Fibroblast of lung (primary cell): Measurements from ENCODE around the gene ELFN2.

Experiments used
- CTCF ChIP-seq, 2 donors: IDR thresholded peaks in 1 of 2; conservative IDR thresholded peaks in 1 of 2; 1 replicate in 1 of 2; 2 replicates in 1 of 2; pipeline ENCODE4 v1.5.1; 2011 to 2012; ENCODE audit warnings: low read length in 2 of 2, control low read depth in 1 of 2, inconsistent platforms in 1 of 2, low read depth in 1 of 2, mild to moderate bottlenecking in 1 of 2
- EZH2 ChIP-seq: IDR thresholded peaks from 2 replicates; pipeline ENCODE4 v1.5.1; 2012; ENCODE audit warnings: low read length, control low read depth, mild to moderate bottlenecking; ENCODE audit errors: missing control alignments

- TF ChIP-seq CTCF (conservative IDR thresholded peaks at IDR 0.05 in 1 of 2, IDR thresholded peaks at IDR 0.05 in 1 of 2; ENCODE audit: low read depth in 1 of 2, low read length in 2 of 2), result no peak
- TF ChIP-seq EZH2, result no peak
These were observed 34.7 kb upstream of the ELFN2 start for GRCh38 chr22:37461961-37462360.
